Heart left ventricle (tissue), 16 donors: Measurements from ENCODE around the gene CIDEC. TPM values are rescaled to one million over a fixed set of nuclear protein-coding genes. Genes with fewer than 3 reads are reported as not detected.

ENCODE experiments used
- ATAC-seq, 4 donors: fragments of 200-7000 bp; cut with Tn5 transposase; one replicate each; pipeline ENCODE4 v1.9.1; 2020 to 2022; ENCODE audit warnings: moderate library complexity in 4 of 4, mild to moderate bottlenecking in 3 of 4, moderate number of reproducible peaks in 1 of 4
- DNase-seq, 5 donors: peaks; one replicate each; pipeline ENCODE4 v3.0.0-alpha.2; 2020
- H3K27ac ChIP-seq, 12 donors: fragments of 200-600 bp; sonication (generic) in 4 of 12; one replicate each; pipeline versions ENCODE4 v1.5.0 to v1.8.0; 2016 to 2022; ENCODE audit warnings: mild to moderate bottlenecking in 2 of 12
- H3K27me3 ChIP-seq, 9 donors: fragments of 200-600 bp; sonication (generic) in 2 of 9; one replicate each; pipeline versions ENCODE4 v1.5.1 to v1.8.0; 2016 to 2022; ENCODE audit warnings: mild to moderate bottlenecking in 3 of 9
- H3K36me3 ChIP-seq, 9 donors: fragments of 200-600 bp; sonication (generic) in 2 of 9; one replicate each; pipeline versions ENCODE4 v1.5.0 to v1.8.0; 2018 to 2022; ENCODE audit warnings: mild to moderate bottlenecking in 2 of 9
- H3K4me1 ChIP-seq, 12 donors: fragments of 200-600 bp; sonication (generic) in 4 of 12; one replicate each; pipeline versions ENCODE4 v1.5.0 to v1.8.0; 2016 to 2022; ENCODE audit warnings: mild to moderate bottlenecking in 3 of 12
- H3K4me3 ChIP-seq, 12 donors: fragments of 200-600 bp; sonication (generic) in 4 of 12; one replicate each; pipeline versions ENCODE4 v1.5.0 to v1.8.0; 2017 to 2022; ENCODE audit warnings: mild to moderate bottlenecking in 9 of 12, moderate library complexity in 4 of 12
- H3K9me3 ChIP-seq, 12 donors: fragments of 200-600 bp; sonication (generic) in 4 of 12; one replicate each; pipeline versions ENCODE4 v1.5.0 to v1.8.0; 2016 to 2022; ENCODE audit warnings: mild to moderate bottlenecking in 1 of 12
- POLR2A ChIP-seq, 2 donors: fragments of 450-650 bp; IDR thresholded peaks; one replicate each; pipeline ENCODE4 v1.6.1; 2017; ENCODE audit warnings: antibody characterized with exemption in 2 of 2, mild to moderate bottlenecking in 2 of 2, moderate library complexity in 2 of 2
- WGBS, 4 donors: extraction: QIAGEN DNeasy Blood & Tissue Kit in 2 of 4; methylation state at CpG; one replicate each; pipeline versions ENCODE4 v1.1.5 to v1.1.7; 2013 to 2018; 5-methylcytosine and 5-hydroxymethylcytosine counted together
- intact Hi-C, 10 donors: fragments of 100-400 bp; cut with DNase I; formaldehyde crosslinking; loops; one replicate each; pipeline versions ENCODE4 v1.11.1 to v1.14.2; 2022
- polyA plus RNA-seq, 2 donors: library from polyadenylated mRNA; stranded (reverse); fragments of 200-250 nt; gene quantifications; one replicate each; pipeline ENCODE4 v1.2.3, GENCODE V29; 2013
- total RNA-seq, 9 donors: library from RNA; depleted of rRNA in 2 of 9; stranded (reverse); fragments of >200 nt in 2 of 9; fragmentation: NEBNext Ultra II Directional in 3 of 9; extraction: Animal tissue kit (Norgen Biotek cat#: 25700) in 3 of 9; gene quantifications; one replicate each; pipeline versions ENCODE4 v1.1.0 to v1.2.4, GENCODE V29; 2016 to 2023
- TF ChIP-seq, protein P1 (sequence below), 12 donors: fragments of 200-600 bp; sonication (generic) in 4 of 12; IDR thresholded peaks; one replicate each; pipeline versions ENCODE4 v1.5.0 to v1.8.0; 2018 to 2022; ENCODE audit warnings: antibody characterized with exemption in 12 of 12, mild to moderate bottlenecking in 5 of 12
- donor health status: ischemic (EF 13 %, LVEDD 7.1; RV severe dilation, severe dysfunction).
- donor health status: healthy with polysubstance abuse.
- donor health status: DM: no; HTN: yes; CAD: no.
- donor health status: DM: no; HTN: no; CAD: no.
- donor health status: ischemic (EF 25% LVEDD 6.9; RV normal size, moderate dysfunction).
- donor health status: ischemic (EF 25% LVEDD 5.7; RV mildly dilated, moderate dysfunction).
- donor health status: healthy.
- donor health status: DM: yes; HTN: yes; CAD: no.
- donor health status: ischemic (EF 35%, LVEDD 5.7; RV mildly dilated, moderate dysfunction).
- donor health status: nonischemic (EF 11% LVEDD 7.7; RV severe dilation, severe dysfunction).
- donor health status: DM: yes; HTN: yes; CAD: no.
- donor health status: PGD.
- donor health status: ischemic (EF 29% LVEDD 5.4; RV normal size, mild dysfunction).
- donor health status: nonischemic (EF 23%, LVEDD 6.1; RV moderate dilation, normal function).

The CIDEC gene
- total and polyA plus RNA-seq, 11 donors: 0.72 to 59.0 (median 4.0) TPM; not detected in 2

DNA sequence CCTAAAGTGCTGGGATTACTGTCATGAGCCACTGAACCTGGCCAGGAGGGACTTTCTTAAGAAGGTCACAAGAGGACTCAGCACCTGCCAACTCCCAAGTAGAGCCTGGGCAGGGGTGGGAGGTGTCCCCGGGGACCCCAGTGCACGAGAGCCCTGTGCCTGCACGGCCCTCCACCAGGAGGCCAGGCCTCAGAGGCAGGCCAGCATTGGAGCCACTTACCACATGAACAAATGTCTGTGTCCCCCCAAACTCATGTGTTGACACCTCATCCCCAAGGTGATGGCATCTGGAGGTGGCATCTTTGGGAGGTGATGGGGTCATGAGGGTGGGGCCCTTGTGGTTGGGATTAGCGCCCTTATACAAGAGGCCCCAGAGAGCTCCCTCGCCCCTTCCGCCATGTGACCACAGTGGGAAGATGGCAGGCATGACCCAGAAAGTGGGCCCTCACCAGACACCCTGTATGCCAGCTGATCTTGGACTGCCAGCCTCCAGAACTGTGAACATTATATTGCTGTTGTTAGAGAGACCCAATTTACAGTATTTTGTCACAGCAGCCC, 33.0 kb downstream of the CIDEC start:
- Histone ChIP-seq H3K4me1 (peaks cover 0 to 21% (median 8%) of the 10 kb centered on the region in 12 donors), H3K27ac (no peak overlapping the region), H3K9me3 (no peaks in the 10 kb centered on the region), H3K27me3 (no peaks in the 10 kb centered on the region), H3K36me3 (peaks cover 0 to 3% (median 0%) of the 10 kb centered on the region in 9 donors), H3K4me3 (no peak overlapping the region)
- intact Hi-C loops: loop anchor here in 2 of 10 donors (10.0 kb wide), 2 partner anchors 52 to 68 kb away; partner anchors contain the start of genes ARPC4 (in 1 of the 2), IL17RC (in 1 of the 2) and TADA3 (in 1 of the 2)
- TF ChIP-seq POLR2A (IDR thresholded peaks at IDR 0.05): no peak
- TF ChIP-seq, protein P1, sequence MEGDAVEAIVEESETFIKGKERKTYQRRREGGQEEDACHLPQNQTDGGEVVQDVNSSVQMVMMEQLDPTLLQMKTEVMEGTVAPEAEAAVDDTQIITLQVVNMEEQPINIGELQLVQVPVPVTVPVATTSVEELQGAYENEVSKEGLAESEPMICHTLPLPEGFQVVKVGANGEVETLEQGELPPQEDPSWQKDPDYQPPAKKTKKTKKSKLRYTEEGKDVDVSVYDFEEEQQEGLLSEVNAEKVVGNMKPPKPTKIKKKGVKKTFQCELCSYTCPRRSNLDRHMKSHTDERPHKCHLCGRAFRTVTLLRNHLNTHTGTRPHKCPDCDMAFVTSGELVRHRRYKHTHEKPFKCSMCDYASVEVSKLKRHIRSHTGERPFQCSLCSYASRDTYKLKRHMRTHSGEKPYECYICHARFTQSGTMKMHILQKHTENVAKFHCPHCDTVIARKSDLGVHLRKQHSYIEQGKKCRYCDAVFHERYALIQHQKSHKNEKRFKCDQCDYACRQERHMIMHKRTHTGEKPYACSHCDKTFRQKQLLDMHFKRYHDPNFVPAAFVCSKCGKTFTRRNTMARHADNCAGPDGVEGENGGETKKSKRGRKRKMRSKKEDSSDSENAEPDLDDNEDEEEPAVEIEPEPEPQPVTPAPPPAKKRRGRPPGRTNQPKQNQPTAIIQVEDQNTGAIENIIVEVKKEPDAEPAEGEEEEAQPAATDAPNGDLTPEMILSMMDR (IDR thresholded peaks at IDR 0.05): no peak
- WGBS, 4 donors: 93 to 97% (median 95%) methylated on average over 6 of the region's 6 CpGs; no CpG with 5 or more reads in 1 of the 4 donors
- ATAC-seq (no peak), DNase-seq (no peak)

DNA sequence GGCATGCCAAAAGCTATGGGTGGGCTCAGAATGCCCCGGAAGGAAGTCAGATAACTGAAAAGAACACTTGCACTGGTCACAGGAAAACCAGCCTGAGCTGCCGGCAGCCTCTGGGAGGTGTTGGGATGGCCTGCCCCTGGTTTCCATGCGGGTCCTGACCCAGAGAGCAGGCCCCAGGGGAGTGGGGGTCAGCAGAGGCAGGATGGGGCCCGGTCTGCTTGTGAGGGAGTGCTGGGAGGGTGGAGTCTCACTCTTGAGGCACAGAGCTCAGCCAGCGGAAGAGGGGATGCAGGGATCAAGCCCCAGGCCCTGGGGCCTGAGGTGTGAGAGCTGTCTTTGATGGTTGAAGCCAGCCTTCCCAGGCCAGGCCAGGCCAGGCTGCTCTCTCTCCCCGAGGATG, 33.8 kb downstream of the CIDEC start:
- Histone ChIP-seq H3K27me3 (no peaks in the 10 kb centered on the region), H3K27ac (no peak overlapping the region), H3K36me3 (peaks cover 0 to 10% (median 6%) of the 10 kb centered on the region in 9 donors), H3K4me1 (peaks cover 0 to 21% (median 8%) of the 10 kb centered on the region in 12 donors), H3K9me3 (no peaks in the 10 kb centered on the region), H3K4me3 (no peak overlapping the region)
- TF ChIP-seq POLR2A (IDR thresholded peaks at IDR 0.05): no peak
- TF ChIP-seq, protein P1 (IDR thresholded peaks at IDR 0.05): no peak
- intact Hi-C loops: loop anchor here in 2 of 10 donors (10.0 kb wide), 2 partner anchors 51 to 69 kb away; partner anchors contain the start of genes ARPC4 (in 1 of the 2), IL17RC (in 1 of the 2) and TADA3 (in 1 of the 2)
- no peak for ATAC-seq
- no peak for DNase-seq
- 39 to 66% (median 56%) methylated on average over 6 of the region's 6 CpGs for WGBS, 4 donors

DNA sequence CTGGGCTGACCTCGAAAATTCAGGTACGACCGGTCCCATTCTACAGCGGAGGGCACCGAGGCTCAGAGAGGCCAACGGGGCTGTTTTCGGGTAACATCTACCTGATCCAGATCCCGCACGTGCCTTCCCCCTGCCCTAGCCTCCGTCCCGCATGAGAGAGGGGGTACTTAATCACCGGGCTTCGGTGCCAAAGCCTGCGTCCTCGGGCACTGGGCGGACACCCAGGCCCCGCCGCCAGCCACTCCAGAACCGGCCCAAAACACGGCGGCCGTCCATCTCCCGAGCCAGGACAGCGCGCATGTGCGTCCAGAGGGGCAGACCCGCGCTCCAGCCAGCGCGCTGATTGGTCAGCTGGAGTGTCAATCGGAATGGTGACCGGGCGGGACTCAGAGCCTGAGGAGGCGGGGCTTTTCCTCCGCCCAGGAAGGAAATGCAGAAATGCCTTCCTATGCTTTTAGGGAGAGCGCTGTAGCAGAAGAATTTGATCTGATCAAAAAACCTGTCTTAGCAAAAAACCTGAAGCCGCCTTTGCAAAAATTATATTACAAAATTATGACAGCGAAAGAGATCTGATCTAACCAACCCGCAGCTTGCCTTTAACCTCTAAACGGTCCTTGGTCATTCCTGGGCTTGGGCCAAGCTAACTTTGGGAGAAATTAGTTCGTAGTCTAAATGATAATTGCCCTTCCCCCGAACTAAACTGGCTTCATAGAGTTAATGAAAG, 36.2 kb downstream of the CIDEC start, which contains the start of gene RPUSD3:
Gene RPUSD3, minus strand, starts transcription at position 294 of the 724 bp plus-strand sequence. Its CDS starts 18 bp downstream, at position 276.
- intact Hi-C loops: loop anchor here in 3 of 10 donors (2.0 to 10.0 kb wide), 5 partner anchors 47 to 103 kb away; partner anchors contain the start of genes ARPC4 (in 2 of the 3), TADA3 (in 2 of the 3), IL17RC (in 1 of the 3) and JAGN1 (in 1 of the 3)
- WGBS, 4 donors: 0% methylated on average over 34 to 42 of the region's 42 CpGs
- no peaks in the 10 kb centered on the region for H3K27me3 ChIP-seq
- peak within 1 kb of the TSS; percentile 43 to 87 (median 86) for H3K27ac ChIP-seq
- DNase-seq: peak; percentile 98 to 100 (median 99)
- ATAC-seq: peak; percentile 99 to 100 (median 99)
- H3K36me3 ChIP-seq: peaks cover 0 to 33% (median 30%) of the 10 kb centered on the region in 9 donors
- H3K4me3 ChIP-seq: peak within 1 kb of the TSS; percentile 43 to 94 (median 76)
- H3K9me3 ChIP-seq: no peaks in the 10 kb centered on the region
- TF ChIP-seq POLR2A (IDR thresholded peaks at IDR 0.05): peak in 1 of 2 donors; percentile 87
- TF ChIP-seq, protein P1 (IDR thresholded peaks at IDR 0.05): no peak
- peaks cover 0 to 21% (median 8%) of the 10 kb centered on the region in 12 donors for H3K4me1 ChIP-seq
